ENCODE measurements around the gene PPARA.

- no peak for TF ChIP-seq CTCF (IDR thresholded peaks at IDR 0.05)
- no peak for TF ChIP-seq POLR2A (IDR thresholded peaks at IDR 0.05)
Observed at GRCh38 chr22:46153930-46154329, 3.6 kb downstream of the PPARA start.
